ENCODE results near the gene ICA1L.

GRCh38 chr2:202743613-202744012, 128.0 kb downstream of the ICA1L start:
- no peak for TF ChIP-seq YY1 (IDR thresholded peaks at IDR 0.05; ENCODE audit: low read depth)
- TF ChIP-seq CTCF (IDR thresholded peaks at IDR 0.05): no peak
- no peak for TF ChIP-seq CHD2 (IDR thresholded peaks at IDR 0.05; ENCODE audit: low read length, partially characterized antibody)
- no peak for TF ChIP-seq ELF1 (IDR thresholded peaks at IDR 0.05)
- TF ChIP-seq TAF1 (IDR thresholded peaks at IDR 0.05; ENCODE audit: borderline replicate concordance, low read depth, low read length): no peak
- no peak for TF ChIP-seq EP300 (IDR thresholded peaks at IDR 0.05; ENCODE audit: borderline replicate concordance in 1 of 2, low read depth in 1 of 2, low read length in 1 of 2)
- TF ChIP-seq RFX5 (IDR thresholded peaks at IDR 0.05; ENCODE audit: low read length): no peak
- no peak for TF ChIP-seq POLR2AphosphoS5 (IDR thresholded peaks at IDR 0.05; ENCODE audit: low read depth, low read length)
- TF ChIP-seq JUND (IDR thresholded peaks at IDR 0.05): no peak
